Upper lobe of left lung (tissue), 6 donors: ENCODE data around the gene G3BP1. TPM values are rescaled to one million over a fixed set of nuclear protein-coding genes. Genes with fewer than 3 reads are reported as not detected.

ENCODE experiments used
- ATAC-seq, 2 donors: fragments of 200-7000 bp; cut with Tn5 transposase; one replicate each; pipeline ENCODE4 v1.9.1; 2022; ENCODE audit warnings: mild to moderate bottlenecking in 2 of 2, moderate library complexity in 2 of 2; ENCODE audit not compliant: low FRiP score in 2 of 2
- DNase-seq, 2 donors: peaks; one replicate each; pipeline ENCODE4 v3.0.0-alpha.2; 2019 to 2020
- H3K27ac ChIP-seq, 4 donors: fragments of 200-600 bp; sonication (generic); one replicate each; pipeline ENCODE4 v1.5.1; 2016 to 2019
- H3K27me3 ChIP-seq, 4 donors: fragments of 200-600 bp; sonication (generic); one replicate each; pipeline ENCODE4 v1.5.1; 2017 to 2019
- H3K36me3 ChIP-seq, 4 donors: fragments of 200-600 bp; sonication (generic); one replicate each; pipeline ENCODE4 v1.5.1; 2016 to 2019
- H3K4me1 ChIP-seq, 4 donors: fragments of 200-600 bp; sonication (generic); one replicate each; pipeline ENCODE4 v1.5.1; 2018 to 2019
- H3K4me3 ChIP-seq, 4 donors: fragments of 200-600 bp; sonication (generic); one replicate each; pipeline ENCODE4 v1.5.1; 2017 to 2019; ENCODE audit warnings: mild to moderate bottlenecking in 2 of 4, moderate library complexity in 1 of 4
- H3K9me3 ChIP-seq, 4 donors: fragments of 200-600 bp; sonication (generic); one replicate each; pipeline ENCODE4 v1.5.1; 2018 to 2019
- EP300 ChIP-seq, 4 donors: sonication (generic); formaldehyde crosslinking; IDR thresholded peaks; one replicate each; pipeline ENCODE4 v1.5.1; 2017; ENCODE audit warnings: antibody characterized with exemption in 4 of 4, control low read depth in 2 of 4
- POLR2A ChIP-seq, 4 donors: fragments of 450-650 bp; IDR thresholded peaks; one replicate each; pipeline ENCODE4 v1.5.1; 2016 to 2017; ENCODE audit warnings: antibody characterized with exemption in 4 of 4, mild to moderate bottlenecking in 2 of 4
- POLR2AphosphoS5 ChIP-seq, 2 donors: sonication (generic); formaldehyde crosslinking; IDR thresholded peaks; one replicate each; pipeline ENCODE4 v1.5.1; 2017; ENCODE audit warnings: antibody characterized with exemption in 2 of 2
- WGBS, 2 donors: methylation state at CpG; one replicate each; pipeline ENCODE4 v1.1.5; 2017 to 2018; 5-methylcytosine and 5-hydroxymethylcytosine counted together
- total RNA-seq, 6 donors: library from RNA; depleted of rRNA in 4 of 6; stranded (reverse); fragments of >200 nt in 4 of 6; gene quantifications; one replicate each; pipeline versions ENCODE4 v1.1.0 to v1.2.1, GENCODE V29; 2016 to 2021
- TF ChIP-seq, protein P1 (sequence below), 6 experiments: fragments of 450-650 bp in 4 of 6; fragments of 200-600 bp in 2 of 6; sonication (generic) in 2 of 6; IDR thresholded peaks; one replicate each; pipeline ENCODE4 v1.5.1; 2016 to 2019; ENCODE audit warnings: antibody characterized with exemption in 6 of 6
- donor health status: DM: no; HTN: no; CAD: no; lungs with moderate emphysema.
- donor health status: DM: no; HTN: yes; CAD: no; lungs with severe emphysema.

G3BP1 gene
- total RNA-seq, 6 donors from 2014 or later = 40.9 to 169 (median 81.6) TPM

DNA sequence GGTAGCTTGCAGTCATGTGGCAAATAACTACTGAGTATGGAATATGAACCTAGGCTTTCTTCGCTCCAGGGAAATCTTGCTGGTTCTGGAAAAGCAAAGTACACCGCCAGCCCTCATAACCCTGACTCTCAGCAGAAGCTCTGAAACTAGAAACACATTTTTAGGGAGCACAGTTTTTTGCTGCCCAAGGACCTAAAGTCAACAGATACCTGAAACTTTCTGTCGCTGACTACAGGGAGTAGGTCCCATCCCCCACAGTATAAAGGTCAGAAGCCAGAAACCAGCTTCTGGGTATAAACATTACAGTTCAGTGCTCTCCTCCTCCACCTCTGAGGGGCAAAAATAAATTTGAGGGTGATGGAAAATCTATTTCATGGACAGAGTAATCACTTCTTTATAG lies 16.4 kb upstream of the G3BP1 start:
- Histone ChIP-seq H3K4me3 (no peak overlapping the region), H3K36me3 (peaks cover 0 to 3% (median 1%) of the 10 kb centered on the region in 4 donors), H3K4me1 (peaks cover 19 to 27% (median 23%) of the 10 kb centered on the region in 4 donors), H3K9me3 (no peaks in the 10 kb centered on the region), H3K27ac (no peak overlapping the region), H3K27me3 (no peaks in the 10 kb centered on the region)
- 92 to 95% methylated on average over 3 of the region's 3 CpGs for WGBS, 2 donors
- no peak for TF ChIP-seq POLR2A (IDR thresholded peaks at IDR 0.05)
- TF ChIP-seq EP300 (IDR thresholded peaks at IDR 0.05) = no peak
- TF ChIP-seq, protein P1, sequence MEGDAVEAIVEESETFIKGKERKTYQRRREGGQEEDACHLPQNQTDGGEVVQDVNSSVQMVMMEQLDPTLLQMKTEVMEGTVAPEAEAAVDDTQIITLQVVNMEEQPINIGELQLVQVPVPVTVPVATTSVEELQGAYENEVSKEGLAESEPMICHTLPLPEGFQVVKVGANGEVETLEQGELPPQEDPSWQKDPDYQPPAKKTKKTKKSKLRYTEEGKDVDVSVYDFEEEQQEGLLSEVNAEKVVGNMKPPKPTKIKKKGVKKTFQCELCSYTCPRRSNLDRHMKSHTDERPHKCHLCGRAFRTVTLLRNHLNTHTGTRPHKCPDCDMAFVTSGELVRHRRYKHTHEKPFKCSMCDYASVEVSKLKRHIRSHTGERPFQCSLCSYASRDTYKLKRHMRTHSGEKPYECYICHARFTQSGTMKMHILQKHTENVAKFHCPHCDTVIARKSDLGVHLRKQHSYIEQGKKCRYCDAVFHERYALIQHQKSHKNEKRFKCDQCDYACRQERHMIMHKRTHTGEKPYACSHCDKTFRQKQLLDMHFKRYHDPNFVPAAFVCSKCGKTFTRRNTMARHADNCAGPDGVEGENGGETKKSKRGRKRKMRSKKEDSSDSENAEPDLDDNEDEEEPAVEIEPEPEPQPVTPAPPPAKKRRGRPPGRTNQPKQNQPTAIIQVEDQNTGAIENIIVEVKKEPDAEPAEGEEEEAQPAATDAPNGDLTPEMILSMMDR (IDR thresholded peaks at IDR 0.05) = no peak
- TF ChIP-seq POLR2AphosphoS5 (IDR thresholded peaks at IDR 0.05) = no peak
- DNase-seq (no peak), ATAC-seq (no peak)

DNA sequence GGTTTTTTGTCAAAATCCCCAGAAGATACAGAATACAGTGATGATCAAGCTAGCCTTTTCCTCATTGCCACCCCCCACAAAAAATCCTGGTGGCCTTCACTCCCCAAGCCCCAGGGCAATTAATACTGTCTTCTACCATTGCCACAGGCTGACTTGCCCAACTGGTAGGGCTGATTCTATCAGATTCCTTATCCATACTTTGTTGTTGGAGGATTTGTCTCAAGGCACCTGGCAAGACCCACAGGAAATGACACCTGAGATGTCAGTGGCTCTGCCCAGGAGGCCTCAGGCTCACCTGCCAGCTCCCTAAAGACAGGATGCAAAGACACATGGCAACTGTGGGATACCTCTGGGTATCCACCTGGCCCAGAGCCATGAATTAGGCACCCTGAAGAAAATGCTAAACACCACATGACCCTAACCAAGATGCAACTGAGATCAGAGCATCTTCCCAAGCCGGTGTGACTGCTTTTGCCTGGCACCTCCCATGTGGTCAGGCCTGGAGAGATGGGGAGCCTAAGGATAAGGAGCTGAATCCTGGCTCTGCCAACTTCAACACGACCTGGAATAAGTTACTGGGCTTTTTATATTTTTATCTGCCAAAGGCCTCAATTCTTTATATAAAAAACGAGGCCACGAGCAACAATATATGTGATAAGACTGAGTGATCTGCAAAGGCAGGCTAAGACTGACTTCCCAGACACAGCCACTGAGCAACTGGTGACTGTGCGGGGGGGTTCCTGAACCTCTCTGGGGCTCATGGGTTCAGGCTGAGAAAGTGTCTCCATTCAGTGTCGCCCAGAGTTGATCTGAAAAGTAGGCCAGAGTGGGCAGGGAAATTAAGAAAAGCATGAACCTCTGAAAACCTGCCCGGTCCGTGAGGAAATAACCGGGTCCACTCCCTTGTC lies 14.3 kb upstream of the G3BP1 start:
- Histone ChIP-seq H3K4me3 (peak overlapping the region; percentile 68 to 89 (median 78)), H3K9me3 (no peaks in the 10 kb centered on the region), H3K27ac (peak overlapping the region; percentile 83 to 86 (median 84)), H3K4me1 (peaks cover 19 to 27% (median 23%) of the 10 kb centered on the region in 4 donors), H3K36me3 (peaks cover 0 to 3% (median 0%) of the 10 kb centered on the region in 4 donors), H3K27me3 (no peaks in the 10 kb centered on the region)
- DNase-seq (no peak), ATAC-seq (peak; percentile 15 to 22)
- TF ChIP-seq POLR2A (IDR thresholded peaks at IDR 0.05) = no peak
- TF ChIP-seq EP300 (IDR thresholded peaks at IDR 0.05) = no peak
- 18% methylated on average over 7 to 9 of the region's 9 CpGs for WGBS, 2 donors

DNA sequence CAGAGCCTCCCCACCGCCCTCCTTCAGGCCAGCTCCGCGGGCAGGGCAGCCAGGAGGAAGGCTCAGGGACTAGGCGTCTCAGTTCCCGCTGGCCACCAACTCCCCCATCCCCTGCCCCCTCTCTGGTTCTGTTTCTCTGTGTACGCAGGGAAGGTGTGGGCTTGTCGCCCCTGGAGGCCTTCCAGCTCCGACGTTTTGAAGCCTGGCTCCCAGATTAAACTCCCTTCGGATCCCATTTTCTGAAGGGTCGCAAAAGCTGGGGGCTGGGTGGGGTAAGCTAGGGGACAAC lies 13.7 kb upstream of the G3BP1 start:
- H3K27ac ChIP-seq = peak overlapping the region; percentile 83 to 86 (median 84)
- H3K9me3 ChIP-seq = no peaks in the 10 kb centered on the region
- 1 to 4% methylated on average over 9 to 11 of the region's 11 CpGs for WGBS, 2 donors
- DNase-seq = peak in 1 of 2 donors; percentile 37
- H3K4me1 ChIP-seq = peaks cover 19 to 27% (median 23%) of the 10 kb centered on the region in 4 donors
- H3K36me3 ChIP-seq = peaks cover 0 to 3% (median 0%) of the 10 kb centered on the region in 4 donors
- TF ChIP-seq POLR2A (IDR thresholded peaks at IDR 0.05) = no peak
- ATAC-seq = peak; percentile 64 to 73
- peak overlapping the region; percentile 68 to 89 (median 78) for H3K4me3 ChIP-seq
- no peaks in the 10 kb centered on the region for H3K27me3 ChIP-seq

DNA sequence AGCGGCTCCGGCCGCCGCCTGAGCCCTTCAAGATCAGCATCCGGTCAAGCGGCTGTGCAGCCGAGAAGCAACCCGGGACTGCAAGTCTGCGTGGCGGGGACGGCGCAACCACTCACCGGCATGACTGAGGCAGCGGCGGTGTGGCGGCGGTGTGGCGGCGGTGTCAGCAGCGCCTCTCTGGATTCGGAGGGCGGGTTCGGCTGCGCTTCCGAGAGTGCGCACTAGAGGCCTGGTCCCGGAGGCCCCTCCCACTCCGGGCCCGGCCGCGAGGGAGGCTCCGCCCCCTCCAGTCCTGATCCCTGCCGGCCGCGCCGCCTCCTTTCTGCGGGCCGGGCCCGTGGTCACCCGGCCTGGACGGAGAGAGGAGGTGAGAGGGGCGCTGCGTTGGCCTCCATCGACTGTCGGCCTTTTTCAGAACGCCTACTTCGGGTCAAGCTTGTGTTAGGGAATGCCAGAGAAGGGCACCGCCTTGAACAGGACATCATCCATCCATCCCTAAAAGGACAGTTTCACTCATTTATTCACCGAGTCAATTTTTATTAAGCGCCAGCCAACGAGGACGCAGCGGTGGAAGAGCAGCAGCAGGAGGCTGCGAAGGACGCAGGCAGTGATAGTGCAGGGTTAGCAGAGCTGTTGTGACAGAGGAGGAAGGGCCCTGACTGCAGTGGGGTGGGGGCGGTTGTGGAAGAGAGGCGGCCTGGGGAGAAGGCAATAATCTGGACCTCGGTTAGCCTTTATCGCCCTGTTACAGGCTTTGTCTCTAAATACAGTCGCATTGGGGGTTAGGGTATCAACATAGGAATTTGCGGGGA lies 13.1 kb upstream of the G3BP1 start, which contains the start of gene ATOX1:
ATOX1 (minus strand) TSS at position 202 of the 812 bp plus-strand sequence; CDS start at position 122, 80 bp downstream.
- peaks cover 19 to 27% (median 23%) of the 10 kb centered on the region in 4 donors for H3K4me1 ChIP-seq
- no peaks in the 10 kb centered on the region for H3K27me3 ChIP-seq
- H3K36me3 ChIP-seq = no peaks in the 10 kb centered on the region
- peak; percentile 99 to 100 for ATAC-seq
- DNase-seq = peak; percentile 97 to 98
- no peaks in the 10 kb centered on the region for H3K9me3 ChIP-seq
- TF ChIP-seq POLR2AphosphoS5 (IDR thresholded peaks at IDR 0.05) = peak; percentile 92 to 96
- TF ChIP-seq, protein P1 (IDR thresholded peaks at IDR 0.05) = peak; percentile 33 to 81 (median 66)
- peak in 3 of 4 donors; percentile 80 to 97 (median 90) for TF ChIP-seq POLR2A (IDR thresholded peaks at IDR 0.05)
- peak in 1 of 4 donors; percentile 5 for TF ChIP-seq EP300 (IDR thresholded peaks at IDR 0.05)
- peak within 1 kb of the TSS; percentile 83 to 86 (median 84) for H3K27ac ChIP-seq
- 6 to 21% methylated on average over 14 to 39 of the region's 61 CpGs for WGBS, 2 donors
- H3K4me3 ChIP-seq = peak within 1 kb of the TSS; percentile 68 to 89 (median 78)

DNA sequence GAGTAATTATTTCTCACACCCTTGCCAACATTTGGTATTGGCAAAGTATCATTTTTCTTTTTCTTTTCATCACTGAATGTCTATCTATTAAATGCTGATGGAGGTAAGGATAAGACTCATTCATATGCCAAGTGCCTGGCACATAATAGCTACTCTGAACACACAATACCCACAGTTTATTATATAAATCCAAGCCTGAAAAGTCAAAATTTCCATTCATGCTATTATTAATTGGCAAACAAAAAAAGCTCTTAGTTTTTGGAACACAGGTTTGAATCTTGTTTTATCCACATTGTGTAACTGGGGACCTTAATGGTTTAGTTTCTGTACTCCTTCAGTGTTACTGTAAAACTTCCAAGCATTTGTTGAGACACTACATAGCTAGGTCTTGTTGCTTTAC lies 7.0 kb upstream of the G3BP1 start:
- Histone ChIP-seq H3K4me3 (no peak overlapping the region), H3K27me3 (no peaks in the 10 kb centered on the region), H3K36me3 (no peaks in the 10 kb centered on the region), H3K4me1 (peaks cover 0 to under 1% (median under 1%) of the 10 kb centered on the region in 4 donors), H3K27ac (no peak overlapping the region), H3K9me3 (no peaks in the 10 kb centered on the region)
- TF ChIP-seq POLR2A (IDR thresholded peaks at IDR 0.05) (no peak), EP300 (IDR thresholded peaks at IDR 0.05) (no peak), POLR2AphosphoS5 (IDR thresholded peaks at IDR 0.05) (no peak)
- TF ChIP-seq, protein P1 (IDR thresholded peaks at IDR 0.05) = no peak
- ATAC-seq (no peak), DNase-seq (no peak)
